ENCODE data around the gene HIKESHI.
"Not testable (repeated sequence)": the region's sequence is repeated elsewhere in the genome, so short reads cannot be mapped to it uniquely, and the experiment has no call there.

The HIKESHI gene

DNA sequence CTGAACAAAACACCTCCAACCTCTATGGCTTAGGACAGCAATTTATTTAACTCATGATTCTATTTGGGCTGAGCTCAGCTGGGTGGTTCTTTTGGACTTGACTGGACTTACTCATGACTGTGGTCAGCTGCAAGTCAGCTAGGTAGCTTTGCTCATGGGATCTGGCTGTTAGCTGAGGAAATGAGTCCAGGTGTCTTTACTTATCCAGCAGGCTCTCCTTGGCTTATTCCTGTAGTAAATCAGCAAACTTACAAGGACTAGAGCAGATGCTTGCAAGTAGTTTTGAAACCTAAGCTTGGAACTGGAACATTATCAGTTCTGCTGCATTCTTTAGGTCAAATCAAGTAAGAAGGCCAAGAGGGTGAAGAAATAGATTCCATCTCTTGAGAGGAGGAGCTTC, 8.0 kb upstream of the HIKESHI start:
- TF ChIP-seq, protein P1, sequence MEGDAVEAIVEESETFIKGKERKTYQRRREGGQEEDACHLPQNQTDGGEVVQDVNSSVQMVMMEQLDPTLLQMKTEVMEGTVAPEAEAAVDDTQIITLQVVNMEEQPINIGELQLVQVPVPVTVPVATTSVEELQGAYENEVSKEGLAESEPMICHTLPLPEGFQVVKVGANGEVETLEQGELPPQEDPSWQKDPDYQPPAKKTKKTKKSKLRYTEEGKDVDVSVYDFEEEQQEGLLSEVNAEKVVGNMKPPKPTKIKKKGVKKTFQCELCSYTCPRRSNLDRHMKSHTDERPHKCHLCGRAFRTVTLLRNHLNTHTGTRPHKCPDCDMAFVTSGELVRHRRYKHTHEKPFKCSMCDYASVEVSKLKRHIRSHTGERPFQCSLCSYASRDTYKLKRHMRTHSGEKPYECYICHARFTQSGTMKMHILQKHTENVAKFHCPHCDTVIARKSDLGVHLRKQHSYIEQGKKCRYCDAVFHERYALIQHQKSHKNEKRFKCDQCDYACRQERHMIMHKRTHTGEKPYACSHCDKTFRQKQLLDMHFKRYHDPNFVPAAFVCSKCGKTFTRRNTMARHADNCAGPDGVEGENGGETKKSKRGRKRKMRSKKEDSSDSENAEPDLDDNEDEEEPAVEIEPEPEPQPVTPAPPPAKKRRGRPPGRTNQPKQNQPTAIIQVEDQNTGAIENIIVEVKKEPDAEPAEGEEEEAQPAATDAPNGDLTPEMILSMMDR (conservative IDR thresholded peaks at IDR 0.05; ENCODE audit: low read depth, low read length) = no peak
- no peak overlapping the region for H3K4me3 ChIP-seq (ENCODE audit: low read depth, low read length)
- DNase-seq (ENCODE audit: low read depth) = no peak

DNA sequence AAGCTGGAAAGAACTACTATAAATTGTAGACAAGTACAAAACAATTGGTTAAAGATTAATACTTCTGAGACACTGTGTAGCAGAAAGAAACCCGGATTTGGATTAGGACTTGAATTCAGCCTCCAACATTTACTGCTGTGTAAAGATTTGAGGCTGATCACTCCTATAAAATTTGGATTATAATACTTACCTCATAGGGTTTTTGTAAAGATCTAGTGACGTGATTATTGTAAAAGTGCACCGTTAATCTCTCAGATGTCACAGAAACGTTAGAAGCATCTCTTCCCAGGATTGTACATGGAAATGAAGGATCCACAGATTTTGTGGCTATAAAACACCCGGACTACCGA, 323 bp upstream of the HIKESHI start:
- peak overlapping the region; percentile 87 for H3K4me3 ChIP-seq (ENCODE audit: low read depth, low read length)
- TF ChIP-seq, protein P1 (conservative IDR thresholded peaks at IDR 0.05; ENCODE audit: low read depth, low read length) = no peak

DNA sequence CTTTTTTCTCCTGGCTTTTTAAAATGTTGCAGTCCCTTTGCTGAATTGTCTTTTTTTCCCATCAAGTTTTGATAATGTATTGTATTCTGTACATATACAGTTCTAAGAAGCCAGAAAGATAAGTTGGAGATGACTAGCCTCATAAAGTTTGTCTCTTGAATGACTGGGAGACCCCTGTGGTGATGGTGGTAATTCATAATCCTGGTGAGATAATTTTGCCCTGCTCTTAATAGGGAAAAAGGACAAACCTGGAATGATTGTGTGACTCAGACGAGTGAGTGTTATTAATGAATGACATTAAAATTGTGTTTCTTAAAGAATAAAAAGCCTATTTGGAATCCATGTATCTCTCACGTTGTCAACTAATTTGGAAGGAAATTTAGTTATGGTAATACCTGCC, 1.2 kb downstream of the HIKESHI start:
- TF ChIP-seq, protein P1 (conservative IDR thresholded peaks at IDR 0.05; ENCODE audit: low read depth, low read length) = no peak
- peak; percentile 17 for DNase-seq (ENCODE audit: low read depth)
- peak overlapping the region; percentile 87 for H3K4me3 ChIP-seq (ENCODE audit: low read depth, low read length)

More for the DNA sequence above, 323 bp upstream of the HIKESHI start:
- DNase-seq (ENCODE audit: low read depth) = no peak

DNA sequence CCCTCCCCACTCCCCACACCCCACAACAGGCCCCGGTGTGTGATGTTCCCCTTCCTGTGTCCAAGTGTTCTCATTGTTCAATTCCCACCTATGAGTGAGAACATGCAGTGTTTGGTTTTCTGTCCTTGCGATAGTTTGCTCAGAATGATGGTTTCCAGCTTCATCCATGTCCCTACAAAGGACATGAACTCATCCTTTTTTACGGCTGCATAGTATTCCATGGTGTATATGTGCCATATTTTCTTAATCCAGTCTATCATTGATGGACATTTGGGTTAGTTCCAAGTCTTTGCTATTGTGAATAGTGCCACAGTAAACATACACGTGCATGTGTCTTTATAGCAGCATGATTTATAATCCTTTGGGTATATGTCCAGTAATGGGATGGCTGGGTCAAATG, 6.7 kb downstream of the HIKESHI start:
- DNase-seq (ENCODE audit: low read depth); H3K4me3 ChIP-seq (ENCODE audit: low read depth, low read length): not testable (repeated sequence)

DNA sequence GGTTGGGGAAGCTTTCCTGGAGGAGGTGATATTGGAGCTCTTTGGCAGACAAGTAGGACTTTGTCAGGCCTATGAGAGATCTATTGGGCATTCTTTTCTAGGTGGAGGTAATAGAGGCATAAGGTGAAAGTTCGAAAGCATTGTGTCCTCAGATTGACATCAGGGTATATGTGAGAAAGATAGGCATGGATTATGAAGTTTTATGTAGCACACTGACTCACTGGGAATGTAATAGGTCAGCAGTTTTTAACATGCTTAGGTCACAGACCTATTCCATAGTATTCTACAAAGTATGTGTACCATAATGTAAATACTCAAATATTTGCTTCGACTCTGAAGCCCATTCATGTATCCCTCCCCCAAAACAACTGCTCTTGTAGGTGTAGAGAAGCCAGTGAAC, 11.8 kb downstream of the HIKESHI start:
- TF ChIP-seq, protein P1 (conservative IDR thresholded peaks at IDR 0.05; ENCODE audit: low read depth, low read length) = no peak
- no peak overlapping the region for H3K4me3 ChIP-seq (ENCODE audit: low read depth, low read length)
- no peak for DNase-seq (ENCODE audit: low read depth)

DNA sequence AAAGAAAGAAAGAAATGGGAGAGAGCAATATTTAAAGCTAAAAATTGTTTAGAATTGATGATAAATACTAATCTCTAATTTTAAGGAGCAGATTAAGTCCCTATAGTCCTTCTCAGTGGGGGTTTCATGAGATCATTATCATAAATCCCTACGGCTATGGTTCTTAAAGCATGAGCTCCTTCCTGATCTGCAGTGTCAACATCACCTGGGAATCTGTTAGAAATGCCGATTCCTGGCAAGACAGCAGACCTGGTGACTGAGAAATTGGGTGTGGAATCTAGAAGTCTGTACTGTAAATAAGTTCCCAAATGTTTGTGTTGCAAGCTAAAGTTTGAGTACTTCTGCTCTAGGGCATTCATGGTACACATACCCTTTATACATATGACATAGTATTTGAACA, 12.6 kb downstream of the HIKESHI start:
- TF ChIP-seq, protein P1 (conservative IDR thresholded peaks at IDR 0.05; ENCODE audit: low read depth, low read length) = no peak
- DNase-seq (ENCODE audit: low read depth) = no peak
- H3K4me3 ChIP-seq (ENCODE audit: low read depth, low read length) = no peak overlapping the region

DNA sequence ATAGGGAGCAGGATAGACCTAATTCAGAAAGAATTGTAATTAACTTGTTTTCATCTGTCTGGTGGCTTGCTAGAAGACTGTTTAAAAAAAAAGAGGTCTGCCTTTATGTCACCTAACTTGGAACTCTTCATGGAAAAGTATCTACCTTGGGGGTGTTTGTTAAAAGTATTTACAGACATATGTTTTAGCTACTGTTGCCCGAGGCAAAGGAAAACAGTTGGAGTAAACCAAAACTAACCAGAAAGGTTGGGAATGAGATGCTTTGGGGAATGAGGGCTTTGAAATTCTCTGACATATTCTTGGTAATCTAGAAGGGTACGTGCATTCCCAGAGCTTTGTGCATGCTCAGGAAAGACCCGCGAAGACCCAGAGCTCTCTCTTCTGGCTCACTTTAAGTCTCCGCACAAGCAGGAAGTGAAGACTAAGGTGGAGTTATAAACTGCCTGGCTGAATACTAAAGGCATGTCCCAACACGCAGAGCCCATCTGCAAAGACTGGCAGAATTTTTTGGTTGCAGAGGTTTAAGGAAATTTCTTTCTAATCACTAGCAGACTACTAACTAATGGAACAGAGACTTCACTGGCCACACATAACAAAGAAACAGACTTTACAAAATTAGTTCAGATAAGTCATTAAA, 33.2 kb downstream of the HIKESHI start:
- no peak overlapping the region for H3K4me3 ChIP-seq (ENCODE audit: low read depth, low read length)
- DNase-seq (ENCODE audit: low read depth) = no peak
- TF ChIP-seq, protein P1 (conservative IDR thresholded peaks at IDR 0.05; ENCODE audit: low read depth, low read length) = no peak
